HG03108 (cell line): ENCODE data around the gene TBC1D24.
"Not testable (repeated sequence)": the region's sequence is repeated elsewhere in the genome, so short reads cannot be mapped to it uniquely, and the experiment has no call there.

Experiments used
- ATAC-seq: cut with Tn5 transposase; IDR thresholded peaks from one replicate; pipeline ENCODE4 v1.9.1; 2021; ENCODE audit warnings: moderate library complexity; ENCODE audit not compliant: unreplicated experiment

The TBC1D24 gene

DNA sequence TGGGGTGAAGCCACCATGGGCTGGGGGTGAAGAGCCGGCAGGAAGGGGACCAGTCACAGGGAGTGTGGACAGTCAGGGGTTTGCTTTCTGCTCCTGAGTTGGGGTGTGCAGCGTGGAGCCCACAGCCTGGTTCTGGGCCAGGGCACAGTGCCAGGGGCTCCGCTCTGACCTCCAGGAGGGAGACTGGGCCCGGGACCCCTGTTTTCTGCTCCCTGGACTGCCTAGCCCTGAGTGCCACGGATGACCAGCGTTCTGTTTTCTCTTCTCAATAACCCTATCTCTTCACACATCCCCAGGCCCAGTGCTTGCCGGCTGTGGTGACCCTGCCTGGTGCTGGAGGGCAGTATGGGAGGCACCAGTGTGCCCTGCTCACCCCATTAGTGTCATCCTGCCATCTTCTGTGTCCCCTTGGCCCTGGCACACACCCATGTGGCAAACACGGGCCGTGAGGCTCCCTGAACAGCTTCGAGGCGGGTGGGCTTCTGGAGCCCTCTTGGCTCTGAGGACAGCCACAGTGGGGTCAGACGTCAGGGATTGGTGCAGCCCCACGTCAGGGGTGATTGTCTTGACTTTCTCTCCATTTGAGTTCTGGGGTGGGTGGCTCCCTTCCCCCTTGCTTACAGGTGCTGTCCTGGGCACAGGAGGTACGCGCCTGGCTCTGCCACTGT lies 55.2 kb downstream of the TBC1D24 start:
- ATAC-seq = no peak

DNA sequence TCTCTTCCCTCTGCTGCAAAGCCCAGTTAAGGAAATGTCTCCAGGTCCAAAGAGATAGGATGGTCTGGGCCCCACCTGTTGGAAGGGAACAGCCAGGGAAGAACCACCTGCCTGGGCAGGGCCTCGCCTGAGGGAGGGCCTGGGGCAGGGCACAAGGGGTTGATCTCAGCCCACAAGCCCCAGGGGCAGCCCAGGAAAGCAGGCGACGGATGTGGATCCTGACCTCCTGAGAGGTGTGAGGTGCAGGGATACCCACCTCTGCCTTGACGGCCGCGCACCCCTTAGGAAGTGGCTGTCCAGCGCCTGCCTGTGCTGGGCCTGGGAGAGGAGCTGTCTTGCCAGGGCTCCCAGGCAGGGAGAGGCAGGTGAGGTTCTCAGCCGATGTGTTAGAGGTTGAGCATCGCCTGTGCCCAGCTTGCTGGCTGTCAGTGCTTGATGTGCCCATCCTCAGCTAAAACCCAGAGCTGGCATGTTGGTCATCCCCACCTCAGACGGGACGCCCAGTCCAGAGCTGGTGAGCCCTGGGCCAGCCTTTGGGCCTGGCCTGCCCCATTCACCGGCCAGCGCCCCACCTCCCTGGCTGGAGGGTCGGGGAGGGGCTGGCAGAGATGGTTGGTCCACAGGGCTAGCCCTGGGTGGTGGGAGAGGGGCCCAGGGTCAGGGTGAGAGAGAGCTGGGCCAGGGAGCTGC lies 55.8 kb downstream of the TBC1D24 start:
- ATAC-seq = no peak

DNA sequence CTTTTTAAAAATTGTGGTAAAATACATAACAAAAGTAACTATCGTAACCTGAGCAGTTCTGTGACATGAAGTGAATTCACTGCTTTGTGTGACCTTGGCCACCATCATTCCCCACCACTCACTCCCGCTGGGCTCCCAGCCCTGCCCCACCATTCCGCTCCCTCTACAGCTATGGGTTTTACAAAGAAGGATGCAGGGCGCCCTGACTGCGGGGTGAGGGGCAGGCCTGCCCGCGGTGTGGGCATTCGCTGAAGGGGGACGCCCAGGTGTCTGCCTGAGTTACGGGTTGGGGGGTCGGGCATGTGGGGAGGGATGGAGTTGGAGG lies 56.4 kb downstream of the TBC1D24 start, which contains the start of gene CEMP1:
Gene CEMP1, minus strand, starts transcription at position 38 of the 325 bp plus-strand sequence. CDS start 335 bp downstream, outside the sequence.
- no peak for ATAC-seq

GRCh38 chr16:2531696-2532493 lies 57.0 kb downstream of the TBC1D24 start:
- peak; percentile 80 for ATAC-seq

DNA sequence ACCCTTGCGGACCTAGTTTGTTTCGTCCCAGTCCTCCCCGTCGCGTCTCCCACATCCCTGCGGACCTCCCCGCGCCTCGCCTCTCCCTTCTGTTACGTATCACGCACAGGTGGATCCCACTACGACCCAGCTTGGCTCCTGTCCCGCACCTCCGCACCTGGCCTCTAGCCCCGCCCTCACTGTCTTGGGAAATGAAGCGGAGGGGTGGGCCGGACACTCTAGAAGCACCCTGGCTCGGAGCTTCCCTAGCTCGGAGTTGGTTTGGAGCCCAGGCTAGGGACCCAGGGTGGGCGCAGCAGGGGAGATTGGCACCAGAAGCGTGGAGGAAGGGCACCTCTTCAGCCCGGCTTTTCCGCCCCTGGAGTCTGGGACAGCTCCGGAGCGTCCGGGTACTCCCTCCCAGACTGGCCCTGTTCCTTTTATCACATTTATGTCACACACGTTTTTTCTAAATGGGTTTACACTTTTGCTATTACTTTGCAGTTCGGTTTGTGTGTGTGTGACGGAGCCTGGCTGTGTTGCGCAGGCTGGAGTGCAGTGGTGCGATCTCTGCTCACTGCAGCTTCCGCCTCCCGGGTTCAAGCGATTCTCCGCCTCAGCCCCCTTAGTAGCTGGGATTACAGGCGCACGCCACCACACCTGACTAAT lies 57.7 kb downstream of the TBC1D24 start:
- ATAC-seq = no peak

- ATAC-seq = not testable (repeated sequence)
Observed at GRCh38 chr16:2533142-2533755, 58.3 kb downstream of the TBC1D24 start.

DNA sequence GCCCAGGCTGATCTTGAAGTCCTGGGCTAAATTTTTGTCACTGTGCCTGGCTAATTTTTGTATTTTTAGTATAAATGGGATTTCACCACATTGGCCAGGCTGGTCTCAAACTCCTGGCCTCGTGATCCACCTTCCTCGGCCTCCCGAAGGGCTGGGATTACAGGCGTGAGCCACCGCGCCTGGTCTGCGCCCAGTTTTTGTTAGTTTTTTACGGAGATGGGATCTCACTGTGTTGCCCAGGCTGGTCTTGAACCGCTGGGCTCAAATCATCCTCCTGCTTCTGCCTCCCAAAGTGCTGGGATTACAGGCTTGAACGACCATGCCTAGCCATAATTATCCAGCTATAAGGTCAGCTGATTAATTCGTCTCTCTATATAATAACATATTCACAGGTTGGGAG lies 59.0 kb downstream of the TBC1D24 start:
- no peak for ATAC-seq

DNA sequence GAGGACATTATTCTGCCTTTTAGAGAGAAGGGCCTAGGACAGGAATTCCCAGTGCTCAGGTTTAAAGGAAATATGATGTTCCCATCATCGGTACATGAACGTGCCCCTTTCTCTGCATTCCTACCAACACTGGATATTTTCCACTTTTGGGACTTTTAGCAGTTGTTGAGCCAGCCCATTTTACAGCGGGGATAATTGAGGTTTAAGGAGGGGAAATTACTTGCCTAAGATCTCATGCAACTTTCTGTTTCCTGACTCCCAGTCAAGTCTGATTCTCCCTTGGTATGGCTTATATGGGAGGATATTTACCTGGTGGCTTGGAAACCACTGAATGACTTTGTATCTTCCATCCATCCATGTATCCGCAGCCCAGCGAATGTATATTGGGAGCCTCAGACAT lies 59.4 kb downstream of the TBC1D24 start:
- ATAC-seq = not testable (repeated sequence)

GRCh38 chr16:2535625-2536013 lies 60.7 kb downstream of the TBC1D24 start:
- ATAC-seq = no peak

DNA sequence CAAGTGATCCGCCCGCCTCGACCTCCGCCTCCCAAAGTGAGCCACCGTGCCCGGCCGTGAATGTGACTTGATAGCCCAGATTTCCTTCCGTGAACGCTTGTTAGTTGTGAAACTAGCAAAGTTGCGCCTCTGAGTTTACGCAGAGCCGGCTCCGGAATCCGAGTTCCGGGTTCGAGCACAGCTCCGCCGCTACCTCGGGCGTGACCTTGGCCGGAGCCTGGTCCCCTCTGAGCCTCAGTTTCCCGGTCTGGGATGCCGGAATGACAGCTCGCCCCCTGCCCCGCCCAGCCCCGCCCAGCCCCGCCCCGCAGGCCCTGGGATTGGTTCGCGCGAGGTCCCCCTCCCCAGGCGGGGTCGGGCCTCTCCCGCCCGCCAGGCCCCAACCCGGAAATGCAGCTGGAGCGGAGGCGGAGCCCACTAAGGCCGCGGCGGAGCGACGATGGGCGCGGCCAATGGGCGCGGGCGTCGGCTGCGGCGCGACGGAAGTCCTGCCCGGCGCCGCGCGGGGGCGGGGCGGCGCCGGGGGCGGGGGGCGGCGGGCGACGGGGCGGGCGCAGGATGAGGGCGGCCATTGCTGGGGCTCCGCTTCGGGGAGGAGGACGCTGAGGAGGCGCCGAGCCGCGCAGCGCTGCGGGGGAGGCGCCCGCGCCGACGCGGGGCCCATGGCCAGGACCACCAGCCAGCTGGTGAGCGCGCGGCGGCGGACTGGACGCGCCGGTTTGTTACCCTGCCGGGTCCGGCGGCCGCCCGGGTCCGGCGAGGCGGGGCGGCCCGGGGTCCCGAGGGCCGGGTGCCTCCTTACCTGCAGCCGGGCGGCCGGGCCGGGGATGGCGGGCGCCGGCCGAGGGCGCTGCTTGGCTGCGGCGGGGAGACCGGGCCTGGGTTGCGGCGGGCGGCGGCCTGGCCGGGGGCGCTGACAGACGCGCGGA lies 62.8 kb downstream of the TBC1D24 start, which contains the start of gene PDPK1:
Gene PDPK1, plus strand, starts transcription at position 571 of the 929 bp plus-strand sequence. Its CDS starts 92 bp downstream, at position 663.
- ATAC-seq = peak; percentile 85

DNA sequence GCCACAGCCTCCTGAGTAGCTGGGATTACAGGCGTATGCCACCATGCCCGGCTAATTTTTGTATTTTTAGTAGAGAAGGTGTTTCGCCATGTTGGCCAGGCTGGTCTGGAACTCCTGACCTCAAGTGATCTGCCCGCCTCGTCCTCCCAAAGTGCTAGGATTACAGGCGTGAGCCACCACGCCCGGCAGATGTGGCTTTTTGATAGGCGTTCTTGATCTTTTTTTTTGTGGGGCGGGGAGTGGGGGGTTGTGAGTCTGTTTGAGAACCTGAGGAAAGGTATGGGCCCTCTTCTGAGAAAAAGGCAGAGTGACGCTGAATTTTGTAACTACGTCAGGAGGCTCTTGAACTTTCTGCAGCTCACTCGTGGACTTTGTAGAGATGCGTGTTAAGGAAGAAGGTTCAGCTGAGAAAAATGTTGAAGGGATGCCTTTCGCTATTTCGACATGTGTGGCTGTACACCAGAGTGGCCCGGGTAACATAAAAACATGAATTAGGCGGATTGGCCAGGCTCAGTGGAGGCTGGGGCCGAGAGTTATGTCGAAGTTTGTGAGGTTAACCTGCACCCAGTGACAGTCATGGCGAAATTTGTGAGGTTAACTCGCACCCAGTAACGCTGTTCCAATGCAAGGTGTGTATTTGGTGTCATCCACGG lies 64.4 kb downstream of the TBC1D24 start:
- ATAC-seq = not testable (repeated sequence)

DNA sequence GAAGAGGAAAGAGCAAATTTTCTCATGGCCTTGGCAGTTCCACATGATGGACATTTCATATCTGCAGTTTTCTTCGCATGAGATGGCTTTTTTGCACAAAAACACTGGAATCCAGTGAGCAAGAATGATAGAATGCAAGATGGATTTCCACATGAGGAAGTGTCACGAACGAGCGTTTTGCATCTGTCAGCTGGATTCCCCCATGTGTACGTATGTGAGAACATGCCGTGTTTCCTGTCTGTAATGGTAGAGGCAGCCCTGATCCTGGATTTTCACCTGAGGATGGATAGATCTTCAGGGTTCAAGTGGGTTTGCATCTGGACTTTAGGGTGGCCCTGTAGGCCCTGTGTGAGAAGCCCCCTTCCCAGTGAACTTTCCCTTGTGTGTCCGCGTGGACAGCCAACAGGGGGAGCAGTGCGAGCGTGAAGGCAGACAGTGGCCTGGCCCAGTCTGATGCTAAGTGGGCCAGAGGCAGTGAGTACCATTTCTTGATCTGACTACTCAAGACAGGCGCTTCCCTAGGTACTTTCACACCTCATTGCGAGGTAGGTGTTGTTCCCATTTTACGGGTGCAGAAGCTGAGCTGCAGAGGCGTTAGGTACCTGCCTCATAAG lies 65.0 kb downstream of the TBC1D24 start:
- not testable (repeated sequence) for ATAC-seq

DNA sequence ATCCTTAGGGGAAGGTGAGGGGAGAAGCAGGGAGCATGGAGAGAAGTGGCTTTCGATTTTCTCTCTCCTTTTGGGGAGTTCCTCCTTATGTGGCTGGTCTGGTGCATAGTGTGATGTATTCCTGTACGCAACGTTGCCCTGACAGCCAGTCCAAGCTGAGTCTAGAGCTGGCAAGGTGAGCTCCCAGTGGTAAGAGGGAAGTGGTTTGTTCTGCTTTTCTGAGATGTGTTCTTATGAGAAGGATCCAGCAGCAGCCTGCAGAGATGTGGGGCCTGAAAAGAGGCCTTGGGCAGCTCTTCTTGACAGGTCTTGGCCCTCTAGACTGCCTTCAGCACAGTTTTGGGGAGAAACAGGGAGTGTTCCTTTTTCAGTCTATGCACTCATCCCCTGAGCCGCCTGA lies 66.0 kb downstream of the TBC1D24 start:
- ATAC-seq = not testable (repeated sequence)

DNA sequence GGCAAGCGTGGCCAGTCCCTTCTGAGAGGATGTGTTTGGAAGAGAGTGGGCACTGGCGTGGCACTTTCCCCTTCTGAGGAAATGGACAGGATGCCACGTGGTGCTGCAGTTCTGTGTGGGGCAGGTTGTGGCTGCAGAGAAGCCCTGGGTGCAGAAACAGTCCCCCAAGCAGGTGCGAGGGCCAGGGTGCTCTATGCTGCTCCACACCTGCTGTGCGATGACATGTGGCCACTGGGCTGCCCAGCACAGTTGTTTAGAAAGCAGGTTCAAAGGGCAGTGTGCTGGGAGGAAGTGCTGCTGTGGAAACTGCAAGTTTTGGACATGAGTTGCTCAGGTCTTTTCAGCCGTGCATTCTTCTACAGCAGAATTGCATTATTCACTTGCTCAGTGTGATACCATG lies 66.5 kb downstream of the TBC1D24 start:
- not testable (repeated sequence) for ATAC-seq

DNA sequence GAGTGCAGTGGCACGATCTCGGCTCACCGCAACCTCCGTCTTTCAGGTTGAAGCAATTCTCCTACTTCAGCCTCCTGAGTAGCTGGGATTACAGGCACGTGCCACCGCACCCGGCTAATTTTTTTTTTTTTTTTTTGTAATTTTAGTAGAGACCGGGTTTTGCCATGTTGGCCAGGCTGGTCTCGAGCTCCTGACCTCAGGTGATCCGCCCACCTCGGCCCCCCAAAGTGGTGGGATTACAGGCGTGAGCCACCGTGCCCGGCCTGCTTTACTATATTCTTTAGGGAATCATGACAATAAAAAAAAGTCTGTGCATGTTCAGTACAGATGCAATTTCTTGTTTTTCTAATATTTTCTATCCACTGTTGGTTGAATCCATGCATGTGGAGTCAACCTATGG lies 68.8 kb downstream of the TBC1D24 start:
- not testable (repeated sequence) for ATAC-seq

GRCh38 chr16:2550283-2550878 lies 75.5 kb downstream of the TBC1D24 start:
- not testable (repeated sequence) for ATAC-seq

- not testable (repeated sequence) for ATAC-seq
Observed at GRCh38 chr16:2551420-2551889, 76.5 kb downstream of the TBC1D24 start.
